PFSK-1 (cell line): ENCODE data around the gene GNPTAB.

Source experiments
- POLR2AphosphoS5 ChIP-seq: IDR thresholded peaks from 2 replicates; pipeline ENCODE4 v1.6.1; 2012; ENCODE audit warnings: low read depth, mild to moderate bottlenecking, control low read depth, low read length, moderate library complexity
- SIN3A ChIP-seq: IDR thresholded peaks from 2 replicates; pipeline ENCODE4 v1.6.1; 2012; ENCODE audit warnings: mild to moderate bottlenecking, low read length, moderate library complexity, borderline replicate concordance; ENCODE audit not compliant: insufficient read depth
- TAF1 ChIP-seq: IDR thresholded peaks from 2 replicates; pipeline ENCODE4 v1.6.1; 2012; ENCODE audit warnings: low read length, control low read depth, borderline replicate concordance; ENCODE audit not compliant: insufficient read depth
- TF ChIP-seq, protein P1 (sequence below), 2 experiments: IDR thresholded peaks; 2 replicates each; pipeline versions ENCODE4 v1.6.1 to v1.8.0; 2011 to 2012; ENCODE audit warnings: low read depth in 2 of 2, low read length in 2 of 2, control low read depth in 1 of 2, inconsistent platforms in 1 of 2, mild to moderate bottlenecking in 1 of 2, moderate library complexity in 1 of 2; ENCODE audit not compliant: insufficient read depth in 1 of 2

DNA sequence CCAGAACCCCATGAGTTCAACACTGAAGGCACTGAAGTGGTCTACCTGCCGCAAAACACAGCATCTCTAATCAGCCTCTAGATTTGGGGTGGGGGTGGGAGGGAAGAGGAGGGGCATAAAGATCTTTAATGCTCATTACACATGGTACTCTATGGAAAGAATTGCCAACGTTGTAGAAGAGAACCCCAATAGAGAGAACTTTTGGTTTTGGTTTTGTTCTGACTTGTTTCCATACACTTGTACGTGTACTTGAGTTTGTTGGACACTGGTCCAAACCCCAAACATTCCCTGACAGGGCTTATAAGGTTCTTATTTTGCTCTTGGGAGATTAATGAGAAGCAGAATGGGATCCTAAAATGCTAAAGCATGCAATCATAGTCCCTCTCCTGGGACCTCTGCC is 31.0 kb downstream of the GNPTAB start:
- TF ChIP-seq, protein P1, sequence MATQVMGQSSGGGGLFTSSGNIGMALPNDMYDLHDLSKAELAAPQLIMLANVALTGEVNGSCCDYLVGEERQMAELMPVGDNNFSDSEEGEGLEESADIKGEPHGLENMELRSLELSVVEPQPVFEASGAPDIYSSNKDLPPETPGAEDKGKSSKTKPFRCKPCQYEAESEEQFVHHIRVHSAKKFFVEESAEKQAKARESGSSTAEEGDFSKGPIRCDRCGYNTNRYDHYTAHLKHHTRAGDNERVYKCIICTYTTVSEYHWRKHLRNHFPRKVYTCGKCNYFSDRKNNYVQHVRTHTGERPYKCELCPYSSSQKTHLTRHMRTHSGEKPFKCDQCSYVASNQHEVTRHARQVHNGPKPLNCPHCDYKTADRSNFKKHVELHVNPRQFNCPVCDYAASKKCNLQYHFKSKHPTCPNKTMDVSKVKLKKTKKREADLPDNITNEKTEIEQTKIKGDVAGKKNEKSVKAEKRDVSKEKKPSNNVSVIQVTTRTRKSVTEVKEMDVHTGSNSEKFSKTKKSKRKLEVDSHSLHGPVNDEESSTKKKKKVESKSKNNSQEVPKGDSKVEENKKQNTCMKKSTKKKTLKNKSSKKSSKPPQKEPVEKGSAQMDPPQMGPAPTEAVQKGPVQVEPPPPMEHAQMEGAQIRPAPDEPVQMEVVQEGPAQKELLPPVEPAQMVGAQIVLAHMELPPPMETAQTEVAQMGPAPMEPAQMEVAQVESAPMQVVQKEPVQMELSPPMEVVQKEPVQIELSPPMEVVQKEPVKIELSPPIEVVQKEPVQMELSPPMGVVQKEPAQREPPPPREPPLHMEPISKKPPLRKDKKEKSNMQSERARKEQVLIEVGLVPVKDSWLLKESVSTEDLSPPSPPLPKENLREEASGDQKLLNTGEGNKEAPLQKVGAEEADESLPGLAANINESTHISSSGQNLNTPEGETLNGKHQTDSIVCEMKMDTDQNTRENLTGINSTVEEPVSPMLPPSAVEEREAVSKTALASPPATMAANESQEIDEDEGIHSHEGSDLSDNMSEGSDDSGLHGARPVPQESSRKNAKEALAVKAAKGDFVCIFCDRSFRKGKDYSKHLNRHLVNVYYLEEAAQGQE (IDR thresholded peaks at IDR 0.05; ENCODE audit: insufficient read depth in 1 of 2, low read depth in 2 of 2, low read length in 2 of 2): no peak
- TF ChIP-seq TAF1 (no peak), POLR2AphosphoS5 (no peak), SIN3A (no peak)
